SK-N-MC (cell line): ENCODE data around the gene PTGIS.

Source experiments
- EZH2 ChIP-seq: fragments of 200-600 bp; sonication (generic); IDR thresholded peaks from one replicate; pipeline ENCODE4 v1.6.1; 2017; ENCODE audit warnings: antibody characterized with exemption
- POLR2AphosphoS5 ChIP-seq: IDR thresholded peaks from 2 replicates; pipeline ENCODE4 v1.6.1; 2012; ENCODE audit warnings: mild to moderate bottlenecking, low read depth, low read length, borderline replicate concordance

- TF ChIP-seq POLR2AphosphoS5 (no peak), EZH2 (no peak)
Observed at GRCh38 chr20:49503176-49503575, 64.8 kb downstream of the PTGIS start.
